Keratinocyte (primary cell): Measurements from ENCODE around the gene LRP1B. TPM values are rescaled to one million over a fixed set of nuclear protein-coding genes. Genes with fewer than 3 reads are reported as not detected.

ENCODE experiments used
- DNase-seq: peaks from one replicate; pipeline ENCODE4 v3.0.0-alpha.2; 2011; ENCODE audit warnings: low read depth, missing footprints, low spot score
- FAIRE-seq: peaks from 2 replicates; lab custom pipeline; 2011; peaks lifted over from hg19 to GRCh38; lab: Jason Lieb, UNC
- H2AFZ ChIP-seq: 2 replicates; pipeline ENCODE4 v1.6.0; 2012; ENCODE audit warnings: low read length, control low read depth, inconsistent platforms; ENCODE audit not compliant: control insufficient read depth
- H3K27ac ChIP-seq: 2 replicates; pipeline ENCODE4 v1.5.1; 2011; ENCODE audit warnings: low read length; ENCODE audit not compliant: control insufficient read depth, insufficient read depth
- H3K27me3 ChIP-seq: 3 replicates; pipeline ENCODE4 v1.6.0; 2011; ENCODE audit warnings: low read length; ENCODE audit not compliant: control insufficient read depth, insufficient read depth; ENCODE audit errors: extremely low read depth
- H3K36me3 ChIP-seq, 2 experiments: 2 replicates in 1 of 2; 3 replicates in 1 of 2; pipeline ENCODE4 v1.5.1; 2011; ENCODE audit warnings: low read length in 2 of 2, mild to moderate bottlenecking in 1 of 2; ENCODE audit not compliant: control insufficient read depth in 2 of 2, insufficient read depth in 2 of 2; ENCODE audit errors: extremely low read depth in 1 of 2
- H3K4me1 ChIP-seq: 3 replicates; pipeline ENCODE4 v1.5.1; 2011; ENCODE audit warnings: low read length; ENCODE audit not compliant: control insufficient read depth, insufficient read depth; ENCODE audit errors: extremely low read depth
- H3K4me2 ChIP-seq: 3 replicates; pipeline ENCODE4 v1.6.0; 2011; ENCODE audit warnings: low read depth, low read length; ENCODE audit not compliant: control insufficient read depth, insufficient read depth; ENCODE audit errors: extremely low read depth
- H3K4me3 ChIP-seq, 3 experiments: fragments of 200-600 bp in 1 of 3; sonication (generic) in 1 of 3; 2 replicates in 2 of 3; 3 replicates in 1 of 3; pipeline ENCODE4 v1.5.1; 2011 to 2016; ENCODE audit warnings: low read length in 3 of 3, mild to moderate bottlenecking in 3 of 3, control low read depth in 2 of 3, inconsistent platforms in 1 of 3, low read depth in 1 of 3, mixed read lengths in 1 of 3, mixed run types in 1 of 3, moderate library complexity in 1 of 3; ENCODE audit not compliant: control insufficient read depth in 2 of 3, insufficient read depth in 2 of 3; ENCODE audit errors: extremely low read depth in 1 of 3
- H3K79me2 ChIP-seq: 2 replicates; pipeline ENCODE4 v1.6.0; 2012; ENCODE audit warnings: low read length; ENCODE audit not compliant: control insufficient read depth, insufficient read depth
- H3K9ac ChIP-seq: 3 replicates; pipeline ENCODE4 v1.6.0; 2011; ENCODE audit warnings: low read length; ENCODE audit not compliant: control insufficient read depth, insufficient read depth; ENCODE audit errors: extremely low read depth
- H3K9me1 ChIP-seq: 3 replicates; pipeline ENCODE4 v1.6.0; 2011; ENCODE audit warnings: low read length; ENCODE audit not compliant: control insufficient read depth, insufficient read depth; ENCODE audit errors: extremely low read depth
- H3K9me3 ChIP-seq: 2 replicates; pipeline ENCODE4 v1.5.1; 2012; ENCODE audit warnings: low read depth, low read length; ENCODE audit not compliant: control insufficient read depth
- H4K20me1 ChIP-seq: 3 replicates; pipeline ENCODE4 v1.6.0; 2011; ENCODE audit warnings: low read length; ENCODE audit not compliant: control insufficient read depth, insufficient read depth; ENCODE audit errors: extremely low read depth
- EZH2 ChIP-seq: IDR thresholded peaks from one replicate; pipeline ENCODE4 v1.6.1; 2012; ENCODE audit warnings: inconsistent platforms, mild to moderate bottlenecking, low read length, moderate library complexity
- dilution Hi-C: fragments of 300-500 bp; cut with MboI; formaldehyde crosslinking; loops from one replicate; pipeline ENCODE4 v1.7.0; 2020; ENCODE audit warnings: low sequenced_read_pairs; ENCODE audit not compliant: extremely low pct_ligation_motif_present
- polyA plus RNA-seq, 5 experiments: library from polyadenylated mRNA; depleted of rRNA in 3 of 5; stranded (reverse) in 3 of 5; stranded (forward) in 1 of 5; unstranded in 1 of 5; fragments of >200 nt; gene quantifications; 1 replicate in 1 of 5; 2 replicates in 3 of 5; 3 replicates in 1 of 5; pipeline versions ENCODE4 v1.2.1 to v1.2.3, GENCODE V29; 2011 to 2012; ENCODE audit warnings: missing spikeins in 2 of 5, low read depth in 1 of 5, low replicate concordance in 1 of 5
- TF ChIP-seq, protein P1 (sequence below), 3 experiments: IDR thresholded peaks in 1 of 3; conservative IDR thresholded peaks in 1 of 3; optimal IDR thresholded peaks in 1 of 3; 2 replicates in 2 of 3; 3 replicates in 1 of 3; pipeline versions ENCODE3 to v1.5.1; 2011; ENCODE audit warnings: low read length in 3 of 3, mild to moderate bottlenecking in 3 of 3, moderate library complexity in 2 of 3, control low read depth in 1 of 3, inconsistent platforms in 1 of 3; ENCODE audit not compliant: insufficient read depth in 2 of 3; ENCODE audit errors: extremely low read depth in 1 of 3

LRP1B gene
- polyA plus RNA-seq, 1 donor (not counting 4 experiments of a cell fraction or from before 2014, with no cell fraction given): not detected

DNA sequence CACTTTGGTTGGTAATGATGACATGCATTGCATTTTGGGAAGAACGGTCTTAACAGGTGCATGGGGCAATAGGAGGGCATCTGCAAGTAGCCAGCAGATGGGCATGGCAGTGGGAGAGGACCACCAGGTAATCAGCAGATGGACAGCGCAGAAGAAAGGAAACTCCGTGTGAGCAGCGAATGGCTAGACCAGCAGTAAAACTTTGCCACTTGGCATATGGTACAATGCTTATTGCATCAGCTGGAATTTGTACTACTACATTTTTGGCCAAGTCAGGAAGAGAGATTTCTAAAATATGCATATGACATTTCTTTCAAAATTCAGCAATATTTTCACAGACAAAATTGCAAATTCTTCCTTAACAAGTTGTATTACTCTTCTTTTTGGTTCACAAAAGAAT, 768.5 kb downstream of the LRP1B start:
- H3K79me2 ChIP-seq: no peaks in the 10 kb centered on the region
- no peaks in the 10 kb centered on the region for H3K9me1 ChIP-seq
- no peaks in the 10 kb centered on the region for H3K27me3 ChIP-seq
- no peak overlapping the region for H3K9ac ChIP-seq
- no peaks in the 10 kb centered on the region for H4K20me1 ChIP-seq
- no peak overlapping the region for H3K4me2 ChIP-seq
- no peaks in the 10 kb centered on the region for H3K4me1 ChIP-seq
- H3K9me3 ChIP-seq: no peaks in the 10 kb centered on the region
- H3K4me3 ChIP-seq: no peak overlapping the region
- no peaks in the 10 kb centered on the region for H3K36me3 ChIP-seq
- no peak for DNase-seq
- no peak overlapping the region for H2AFZ ChIP-seq
- TF ChIP-seq, protein P1, sequence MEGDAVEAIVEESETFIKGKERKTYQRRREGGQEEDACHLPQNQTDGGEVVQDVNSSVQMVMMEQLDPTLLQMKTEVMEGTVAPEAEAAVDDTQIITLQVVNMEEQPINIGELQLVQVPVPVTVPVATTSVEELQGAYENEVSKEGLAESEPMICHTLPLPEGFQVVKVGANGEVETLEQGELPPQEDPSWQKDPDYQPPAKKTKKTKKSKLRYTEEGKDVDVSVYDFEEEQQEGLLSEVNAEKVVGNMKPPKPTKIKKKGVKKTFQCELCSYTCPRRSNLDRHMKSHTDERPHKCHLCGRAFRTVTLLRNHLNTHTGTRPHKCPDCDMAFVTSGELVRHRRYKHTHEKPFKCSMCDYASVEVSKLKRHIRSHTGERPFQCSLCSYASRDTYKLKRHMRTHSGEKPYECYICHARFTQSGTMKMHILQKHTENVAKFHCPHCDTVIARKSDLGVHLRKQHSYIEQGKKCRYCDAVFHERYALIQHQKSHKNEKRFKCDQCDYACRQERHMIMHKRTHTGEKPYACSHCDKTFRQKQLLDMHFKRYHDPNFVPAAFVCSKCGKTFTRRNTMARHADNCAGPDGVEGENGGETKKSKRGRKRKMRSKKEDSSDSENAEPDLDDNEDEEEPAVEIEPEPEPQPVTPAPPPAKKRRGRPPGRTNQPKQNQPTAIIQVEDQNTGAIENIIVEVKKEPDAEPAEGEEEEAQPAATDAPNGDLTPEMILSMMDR (optimal IDR thresholded peaks at IDR 0.05 in 1 of 3, IDR thresholded peaks at IDR 0.05 in 1 of 3, conservative IDR thresholded peaks at IDR 0.05 in 1 of 3; ENCODE audit: extremely low read depth in 1 of 3, insufficient read depth in 2 of 3, low read length in 3 of 3): no peak
- no peak for TF ChIP-seq EZH2
- no peak for FAIRE-seq
- dilution Hi-C loops: no loop called here
- no peak overlapping the region for H3K27ac ChIP-seq

DNA sequence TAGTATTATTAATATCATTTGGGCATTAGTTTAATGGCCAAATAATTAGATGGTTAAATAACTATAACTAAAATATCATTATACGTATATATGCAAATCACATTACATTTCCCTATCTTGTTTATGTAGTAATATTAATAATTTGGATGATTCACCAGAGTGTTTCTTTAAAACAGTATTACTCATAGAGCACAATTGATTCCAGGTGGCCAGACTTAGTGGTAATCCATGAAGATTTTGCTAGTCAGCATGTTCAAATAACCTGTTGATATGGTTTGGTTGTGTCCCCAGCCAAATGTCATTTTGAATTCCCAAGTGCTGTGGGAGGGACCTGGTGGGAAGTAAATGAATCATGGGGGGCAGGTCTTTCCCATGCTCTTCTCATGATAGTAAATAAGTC, 782.3 kb downstream of the LRP1B start:
- dilution Hi-C loops: no loop called here
- Histone ChIP-seq H3K4me1 (no peaks in the 10 kb centered on the region), H3K9ac (no peak overlapping the region), H3K27ac (no peak overlapping the region), H2AFZ (no peak overlapping the region), H4K20me1 (no peaks in the 10 kb centered on the region), H3K4me3 (no peak overlapping the region), H3K9me3 (no peaks in the 10 kb centered on the region), H3K79me2 (no peaks in the 10 kb centered on the region), H3K4me2 (no peak overlapping the region), H3K9me1 (no peaks in the 10 kb centered on the region), H3K27me3 (no peaks in the 10 kb centered on the region), H3K36me3 (no peaks in the 10 kb centered on the region)
- TF ChIP-seq, protein P1 (optimal IDR thresholded peaks at IDR 0.05 in 1 of 3, IDR thresholded peaks at IDR 0.05 in 1 of 3, conservative IDR thresholded peaks at IDR 0.05 in 1 of 3; ENCODE audit: extremely low read depth in 1 of 3, insufficient read depth in 2 of 3, low read length in 3 of 3): no peak
- TF ChIP-seq EZH2: no peak
- DNase-seq (no peak), FAIRE-seq (no peak)
